Activated CD4-positive, alpha-beta T cell treated with anti-CD3 and anti-CD28 coated beads for 1 hour (primary cell): ENCODE measurements around the gene MYO16.

ENCODE experiments used
- DNase-seq: peaks from one replicate; pipeline ENCODE4 v3.0.0-alpha.2; 2020

The MYO16 gene

GRCh38 chr13:108629181-108629752 is at the start of gene MYO16:
MYO16 (plus strand) TSS chr13:108629611; CDS start chr13:108629845, 234 bp downstream.
- no peak for DNase-seq

GRCh38 chr13:108586826-108587225 is 42.6 kb upstream of the MYO16 start:
- no peak for DNase-seq

- DNase-seq = no peak
Measured at GRCh38 chr13:108588516-108588915, 40.9 kb upstream of the MYO16 start.

- DNase-seq = no peak
Measured at GRCh38 chr13:108594153-108594552, 35.3 kb upstream of the MYO16 start.

- DNase-seq = no peak
Measured at GRCh38 chr13:108595436-108596274, 33.8 kb upstream of the MYO16 start.

- DNase-seq = no peak
Measured at GRCh38 chr13:108597943-108598342, 31.5 kb upstream of the MYO16 start.

GRCh38 chr13:108606424-108606823 is 23.0 kb upstream of the MYO16 start:
- DNase-seq = no peak

GRCh38 chr13:108609353-108609752 is 20.1 kb upstream of the MYO16 start:
- DNase-seq = no peak

- DNase-seq = no peak
Measured at GRCh38 chr13:108610507-108610906, 18.9 kb upstream of the MYO16 start.

- DNase-seq = no peak
Measured at GRCh38 chr13:108615241-108615640, 14.2 kb upstream of the MYO16 start.

GRCh38 chr13:108618233-108618632 is 11.2 kb upstream of the MYO16 start:
- no peak for DNase-seq

GRCh38 chr13:108621462-108621861 is 7.9 kb upstream of the MYO16 start:
- DNase-seq = no peak

- DNase-seq = no peak
Measured at GRCh38 chr13:108624108-108624507, 5.3 kb upstream of the MYO16 start.

- DNase-seq = no peak
Measured at GRCh38 chr13:108624979-108625378, 4.4 kb upstream of the MYO16 start.

GRCh38 chr13:108629988-108630387 is 577 bp downstream of the MYO16 start:
- no peak for DNase-seq

- DNase-seq = no peak
Measured at GRCh38 chr13:108632649-108633167, 3.3 kb downstream of the MYO16 start.

- DNase-seq = no peak
Measured at GRCh38 chr13:108638901-108639300, 9.5 kb downstream of the MYO16 start.

- DNase-seq = no peak
Measured at GRCh38 chr13:108643646-108644353, 14.4 kb downstream of the MYO16 start.

GRCh38 chr13:108645376-108645775 is 16.0 kb downstream of the MYO16 start:
- DNase-seq = no peak

- no peak for DNase-seq
Measured at GRCh38 chr13:108650271-108650670, 20.9 kb downstream of the MYO16 start.

- DNase-seq = no peak
Measured at GRCh38 chr13:108656742-108657141, 27.3 kb downstream of the MYO16 start.

- DNase-seq = no peak
Measured at GRCh38 chr13:108657519-108657918, 28.1 kb downstream of the MYO16 start.

GRCh38 chr13:108662528-108662927 is 33.1 kb downstream of the MYO16 start:
- no peak for DNase-seq

- DNase-seq = no peak
Measured at GRCh38 chr13:108663710-108664109, 34.3 kb downstream of the MYO16 start.
